Measurements from ENCODE around the gene PIWIL4.
A peak's percentile ranks its signal among the peaks of the same experiment; 100 is the strongest.

Gene PIWIL4

DNA sequence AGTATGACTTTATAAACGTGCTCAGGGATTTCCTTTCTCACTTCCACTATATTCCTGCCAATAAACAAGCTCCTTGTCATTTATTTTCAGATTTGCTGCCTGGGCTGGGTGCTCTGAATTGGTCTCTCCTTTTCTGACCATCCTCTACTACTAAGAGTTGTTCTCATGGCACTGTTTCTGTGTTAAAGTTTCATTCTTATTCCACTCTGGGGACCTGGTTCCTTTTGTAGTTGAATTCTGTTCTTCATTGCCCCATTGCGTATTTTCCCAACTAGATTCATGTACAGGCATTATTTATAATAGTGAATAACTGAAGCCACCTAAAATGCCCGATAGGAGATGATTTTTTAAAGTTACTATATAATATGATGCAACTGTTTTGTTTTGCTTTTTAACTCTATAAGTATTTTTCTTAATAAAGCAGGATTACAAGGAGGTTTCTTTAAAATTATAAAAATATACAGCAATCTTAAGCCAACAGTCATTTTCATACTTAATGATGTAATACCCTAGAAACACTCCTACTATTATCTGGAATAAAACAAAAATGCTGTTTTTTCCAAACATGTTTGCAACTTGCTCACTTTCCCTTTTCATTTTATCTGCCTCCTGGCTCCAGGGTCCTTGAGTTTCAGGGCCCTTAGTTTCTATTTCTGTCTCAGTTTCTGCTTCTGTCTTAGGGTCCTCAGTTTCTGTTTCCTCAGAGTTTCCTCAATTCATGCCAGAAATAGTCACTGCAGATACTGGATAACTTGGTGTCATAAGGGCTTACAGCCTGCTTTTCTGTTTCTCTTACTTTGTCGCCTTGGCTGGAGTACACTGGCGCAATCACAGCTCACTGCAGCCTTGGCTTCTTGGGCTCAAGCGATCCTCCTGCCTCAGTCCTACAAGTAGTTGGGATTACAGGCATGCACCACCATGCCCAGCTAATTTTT lies 33.2 kb upstream of the PIWIL4 start:
- Histone ChIP-seq H3K4me3 (ENCODE audit: low read length in 2 of 2) (no peak overlapping the region), H3K9me3 (ENCODE audit: control insufficient read depth in 2 of 2, low read length in 2 of 2) (no peaks in the 10 kb centered on the region), H3K27ac (ENCODE audit: low read depth in 2 of 2, low read length in 2 of 2) (no peak overlapping the region), H3K9ac (ENCODE audit: low read depth in 1 of 2, low read length in 2 of 2) (no peak overlapping the region), H3K27me3 (ENCODE audit: control insufficient read depth in 2 of 2, insufficient read depth in 2 of 2, low read length in 2 of 2) (no peaks in the 10 kb centered on the region), H3K4me1 (ENCODE audit: control insufficient read depth in 2 of 2, insufficient read depth in 2 of 2, low read length in 2 of 2) (peaks cover 5 to 24% of the 10 kb centered on the region in 2 donors), H3K36me3 (ENCODE audit: control insufficient read depth in 2 of 2, insufficient read depth in 2 of 2, low read length in 2 of 2) (no peaks in the 10 kb centered on the region)

DNA sequence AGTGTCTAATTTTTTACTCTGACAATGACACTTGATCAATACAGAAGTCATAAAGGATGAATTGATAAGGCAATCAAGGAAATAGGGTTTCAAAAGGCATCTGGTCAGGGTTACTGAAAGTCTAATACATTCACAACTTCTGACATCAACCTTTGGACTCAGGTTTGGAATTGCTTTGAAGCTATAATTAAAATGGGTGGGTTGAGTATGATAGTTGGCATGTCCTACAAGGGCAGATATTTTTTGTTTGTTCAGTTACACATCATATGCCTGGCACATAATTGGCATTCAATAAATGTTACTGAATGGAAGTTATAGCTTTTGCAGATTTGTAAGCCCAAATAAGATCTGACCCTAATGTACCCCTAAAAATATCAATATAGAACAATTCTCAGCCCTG lies 30.8 kb upstream of the PIWIL4 start:
- Histone ChIP-seq H3K4me3 (ENCODE audit: low read length in 2 of 2) (peak overlapping the region in 1 of 2 donors; percentile 48), H3K4me1 (ENCODE audit: control insufficient read depth in 2 of 2, insufficient read depth in 2 of 2, low read length in 2 of 2) (peaks cover 10 to 42% of the 10 kb centered on the region in 2 donors), H3K36me3 (ENCODE audit: control insufficient read depth in 2 of 2, insufficient read depth in 2 of 2, low read length in 2 of 2) (no peaks in the 10 kb centered on the region), H3K9ac (ENCODE audit: low read depth in 1 of 2, low read length in 2 of 2) (no peak overlapping the region), H3K9me3 (ENCODE audit: control insufficient read depth in 2 of 2, low read length in 2 of 2) (no peaks in the 10 kb centered on the region), H3K27ac (ENCODE audit: low read depth in 2 of 2, low read length in 2 of 2) (peak overlapping the region; percentile 52 to 71), H3K27me3 (ENCODE audit: control insufficient read depth in 2 of 2, insufficient read depth in 2 of 2, low read length in 2 of 2) (no peaks in the 10 kb centered on the region)

DNA sequence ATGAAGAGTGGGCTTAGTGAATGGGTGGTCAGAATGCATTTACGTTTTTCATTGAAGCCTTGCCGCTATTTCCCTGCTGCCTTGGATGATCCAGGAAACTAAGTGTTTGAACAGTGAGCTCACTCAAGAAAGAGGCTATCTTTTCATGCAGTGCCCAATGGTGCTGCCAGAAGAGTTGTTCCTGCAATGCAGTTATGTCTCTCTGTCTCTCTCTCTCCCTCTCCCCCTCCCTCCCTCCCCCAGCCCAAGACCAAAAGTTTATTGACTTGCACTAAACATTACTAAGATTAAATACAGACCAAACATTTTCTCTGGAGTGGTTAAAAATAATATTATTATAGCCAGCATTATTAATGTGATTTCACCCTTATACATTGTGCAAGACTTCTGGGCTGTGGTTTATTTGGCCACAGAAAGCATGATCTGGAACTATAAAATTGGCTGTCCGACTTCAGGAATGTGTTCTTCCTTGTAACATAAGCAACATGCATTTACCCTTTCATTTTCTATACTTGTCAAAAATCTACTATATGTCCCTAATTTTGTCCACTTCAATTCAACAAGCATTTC lies 30.1 kb upstream of the PIWIL4 start:
- H3K9ac ChIP-seq (ENCODE audit: low read depth in 1 of 2, low read length in 2 of 2), result peak overlapping the region in 1 of 2 donors; percentile 23
- peak overlapping the region; percentile 71 for H3K27ac ChIP-seq (ENCODE audit: low read depth in 2 of 2, low read length in 2 of 2)

DNA sequence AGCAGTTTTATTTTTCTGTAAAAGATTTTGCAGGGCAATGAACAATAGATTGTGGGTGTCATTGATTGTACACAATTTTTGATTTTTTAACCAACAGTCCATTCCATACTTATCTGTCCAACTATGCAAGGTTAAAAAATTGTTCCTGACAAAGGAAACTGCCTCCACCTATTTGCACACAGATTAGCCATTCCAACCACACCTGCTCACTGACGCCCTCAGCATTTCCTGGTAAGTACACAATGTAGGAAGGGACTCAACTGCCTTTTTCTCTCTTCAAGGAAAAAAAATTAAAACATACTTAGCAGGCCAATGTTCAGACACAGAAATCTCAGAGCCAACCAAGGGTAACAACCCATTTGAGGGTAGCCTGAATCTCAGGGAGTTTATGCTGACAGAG lies 27.7 kb upstream of the PIWIL4 start:
- H3K36me3 ChIP-seq (ENCODE audit: control insufficient read depth in 2 of 2, insufficient read depth in 2 of 2, low read length in 2 of 2), result no peaks in the 10 kb centered on the region
- H3K9ac ChIP-seq (ENCODE audit: low read depth in 1 of 2, low read length in 2 of 2), result peak overlapping the region in 1 of 2 donors; percentile 50
- peaks cover 20 to 52% of the 10 kb centered on the region in 2 donors for H3K4me1 ChIP-seq (ENCODE audit: control insufficient read depth in 2 of 2, insufficient read depth in 2 of 2, low read length in 2 of 2)
- H3K27me3 ChIP-seq (ENCODE audit: control insufficient read depth in 2 of 2, insufficient read depth in 2 of 2, low read length in 2 of 2), result no peaks in the 10 kb centered on the region
- peak overlapping the region; percentile 71 to 93 for H3K27ac ChIP-seq (ENCODE audit: low read depth in 2 of 2, low read length in 2 of 2)
- H3K4me3 ChIP-seq (ENCODE audit: low read length in 2 of 2), result peak overlapping the region; percentile 23 to 43
- H3K9me3 ChIP-seq (ENCODE audit: control insufficient read depth in 2 of 2, low read length in 2 of 2), result no peaks in the 10 kb centered on the region

More for the DNA sequence above, 30.1 kb upstream of the PIWIL4 start:
- no peaks in the 10 kb centered on the region for H3K27me3 ChIP-seq (ENCODE audit: control insufficient read depth in 2 of 2, insufficient read depth in 2 of 2, low read length in 2 of 2)
- H3K9me3 ChIP-seq (ENCODE audit: control insufficient read depth in 2 of 2, low read length in 2 of 2), result no peaks in the 10 kb centered on the region
- peak overlapping the region in 1 of 2 donors; percentile 48 for H3K4me3 ChIP-seq (ENCODE audit: low read length in 2 of 2)
- H3K36me3 ChIP-seq (ENCODE audit: control insufficient read depth in 2 of 2, insufficient read depth in 2 of 2, low read length in 2 of 2), result no peaks in the 10 kb centered on the region
- H3K4me1 ChIP-seq (ENCODE audit: control insufficient read depth in 2 of 2, insufficient read depth in 2 of 2, low read length in 2 of 2), result peaks cover 12 to 42% of the 10 kb centered on the region in 2 donors

DNA sequence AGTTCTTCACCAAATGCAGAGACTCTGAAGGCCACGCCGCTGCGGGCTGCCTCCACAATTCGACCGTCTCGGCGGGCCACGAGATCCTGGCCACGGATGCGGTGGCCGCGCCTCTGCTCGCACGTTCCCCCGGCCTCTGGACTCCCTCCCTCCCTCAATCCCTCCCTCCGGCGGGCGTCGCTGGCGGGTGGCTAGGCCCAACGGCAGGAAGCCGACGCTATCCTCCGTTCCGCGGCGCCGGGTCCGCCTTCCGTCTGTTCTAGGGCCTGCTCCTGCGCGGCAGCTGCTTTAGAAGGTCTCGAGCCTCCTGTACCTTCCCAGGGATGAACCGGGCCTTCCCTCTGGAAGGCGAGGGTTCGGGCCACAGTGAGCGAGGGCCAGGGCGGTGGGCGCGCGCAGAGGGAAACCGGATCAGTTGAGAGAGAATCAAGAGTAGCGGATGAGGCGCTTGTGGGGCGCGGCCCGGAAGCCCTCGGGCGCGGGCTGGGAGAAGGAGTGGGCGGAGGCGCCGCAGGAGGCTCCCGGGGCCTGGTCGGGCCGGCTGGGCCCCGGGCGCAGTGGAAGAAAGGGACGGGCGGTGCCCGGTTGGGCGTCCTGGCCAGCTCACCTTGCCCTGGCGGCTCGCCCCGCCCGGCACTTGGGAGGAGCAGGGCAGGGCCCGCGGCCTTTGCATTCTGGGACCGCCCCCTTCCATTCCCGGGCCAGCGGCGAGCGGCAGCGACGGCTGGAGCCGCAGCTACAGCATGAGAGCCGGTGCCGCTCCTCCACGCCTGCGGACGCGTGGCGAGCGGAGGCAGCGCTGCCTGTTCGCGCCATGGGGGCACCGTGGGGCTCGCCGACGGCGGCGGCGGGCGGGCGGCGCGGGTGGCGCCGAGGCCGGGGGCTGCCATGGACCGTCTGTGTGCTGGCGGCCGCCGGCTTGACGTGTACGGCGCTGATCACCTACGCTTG lies 23.2 kb upstream of the PIWIL4 start, which contains the start of gene FUT4:
Gene FUT4 (plus strand): TSS at position 227 of the 951 bp plus-strand sequence. CDS start 213 bp downstream, at position 440.
- Histone ChIP-seq H3K27ac (ENCODE audit: low read depth in 2 of 2, low read length in 2 of 2) (peak within 1 kb of the TSS; percentile 95 to 98), H3K4me1 (ENCODE audit: control insufficient read depth in 2 of 2, insufficient read depth in 2 of 2, low read length in 2 of 2) (peaks cover 29 to 40% of the 10 kb centered on the region in 2 donors), H3K9me3 (ENCODE audit: control insufficient read depth in 2 of 2, low read length in 2 of 2) (no peaks in the 10 kb centered on the region), H3K9ac (ENCODE audit: low read depth in 1 of 2, low read length in 2 of 2) (peak within 1 kb of the TSS; percentile 83 to 92), H3K36me3 (ENCODE audit: control insufficient read depth in 2 of 2, insufficient read depth in 2 of 2, low read length in 2 of 2) (no peaks in the 10 kb centered on the region), H3K4me3 (ENCODE audit: low read length in 2 of 2) (peak within 1 kb of the TSS; percentile 72 to 79), H3K27me3 (ENCODE audit: control insufficient read depth in 2 of 2, insufficient read depth in 2 of 2, low read length in 2 of 2) (no peaks in the 10 kb centered on the region)

DNA sequence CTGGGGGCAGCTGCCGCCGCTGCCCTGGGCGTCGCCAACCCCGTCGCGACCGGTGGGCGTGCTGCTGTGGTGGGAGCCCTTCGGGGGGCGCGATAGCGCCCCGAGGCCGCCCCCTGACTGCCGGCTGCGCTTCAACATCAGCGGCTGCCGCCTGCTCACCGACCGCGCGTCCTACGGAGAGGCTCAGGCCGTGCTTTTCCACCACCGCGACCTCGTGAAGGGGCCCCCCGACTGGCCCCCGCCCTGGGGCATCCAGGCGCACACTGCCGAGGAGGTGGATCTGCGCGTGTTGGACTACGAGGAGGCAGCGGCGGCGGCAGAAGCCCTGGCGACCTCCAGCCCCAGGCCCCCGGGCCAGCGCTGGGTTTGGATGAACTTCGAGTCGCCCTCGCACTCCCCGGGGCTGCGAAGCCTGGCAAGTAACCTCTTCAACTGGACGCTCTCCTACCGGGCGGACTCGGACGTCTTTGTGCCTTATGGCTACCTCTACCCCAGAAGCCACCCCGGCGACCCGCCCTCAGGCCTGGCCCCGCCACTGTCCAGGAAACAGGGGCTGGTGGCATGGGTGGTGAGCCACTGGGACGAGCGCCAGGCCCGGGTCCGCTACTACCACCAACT lies 22.4 kb upstream of the PIWIL4 start:
- peak overlapping the region; percentile 72 to 79 for H3K4me3 ChIP-seq (ENCODE audit: low read length in 2 of 2)
- H3K27me3 ChIP-seq (ENCODE audit: control insufficient read depth in 2 of 2, insufficient read depth in 2 of 2, low read length in 2 of 2), result no peaks in the 10 kb centered on the region
- peak overlapping the region; percentile 95 to 98 for H3K27ac ChIP-seq (ENCODE audit: low read depth in 2 of 2, low read length in 2 of 2)
- H3K4me1 ChIP-seq (ENCODE audit: control insufficient read depth in 2 of 2, insufficient read depth in 2 of 2, low read length in 2 of 2), result peaks cover 32 to 38% of the 10 kb centered on the region in 2 donors
- H3K9ac ChIP-seq (ENCODE audit: low read depth in 1 of 2, low read length in 2 of 2), result peak overlapping the region; percentile 83 to 92
- H3K9me3 ChIP-seq (ENCODE audit: control insufficient read depth in 2 of 2, low read length in 2 of 2), result no peaks in the 10 kb centered on the region
- no peaks in the 10 kb centered on the region for H3K36me3 ChIP-seq (ENCODE audit: control insufficient read depth in 2 of 2, insufficient read depth in 2 of 2, low read length in 2 of 2)

DNA sequence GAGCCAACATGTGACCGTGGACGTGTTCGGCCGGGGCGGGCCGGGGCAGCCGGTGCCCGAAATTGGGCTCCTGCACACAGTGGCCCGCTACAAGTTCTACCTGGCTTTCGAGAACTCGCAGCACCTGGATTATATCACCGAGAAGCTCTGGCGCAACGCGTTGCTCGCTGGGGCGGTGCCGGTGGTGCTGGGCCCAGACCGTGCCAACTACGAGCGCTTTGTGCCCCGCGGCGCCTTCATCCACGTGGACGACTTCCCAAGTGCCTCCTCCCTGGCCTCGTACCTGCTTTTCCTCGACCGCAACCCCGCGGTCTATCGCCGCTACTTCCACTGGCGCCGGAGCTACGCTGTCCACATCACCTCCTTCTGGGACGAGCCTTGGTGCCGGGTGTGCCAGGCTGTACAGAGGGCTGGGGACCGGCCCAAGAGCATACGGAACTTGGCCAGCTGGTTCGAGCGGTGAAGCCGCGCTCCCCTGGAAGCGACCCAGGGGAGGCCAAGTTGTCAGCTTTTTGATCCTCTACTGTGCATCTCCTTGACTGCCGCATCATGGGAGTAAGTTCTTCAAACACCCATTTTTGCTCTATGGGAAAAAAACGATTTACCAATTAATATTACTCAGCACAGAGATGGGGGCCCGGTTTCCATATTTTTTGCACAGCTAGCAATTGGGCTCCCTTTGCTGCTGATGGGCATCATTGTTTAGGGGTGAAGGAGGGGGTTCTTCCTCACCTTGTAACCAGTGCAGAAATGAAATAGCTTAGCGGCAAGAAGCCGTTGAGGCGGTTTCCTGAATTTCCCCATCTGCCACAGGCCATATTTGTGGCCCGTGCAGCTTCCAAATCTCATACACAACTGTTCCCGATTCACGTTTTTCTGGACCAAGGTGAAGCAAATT lies 21.7 kb upstream of the PIWIL4 start:
- Histone ChIP-seq H3K4me1 (ENCODE audit: control insufficient read depth in 2 of 2, insufficient read depth in 2 of 2, low read length in 2 of 2) (peaks cover 36 to 38% of the 10 kb centered on the region in 2 donors), H3K9me3 (ENCODE audit: control insufficient read depth in 2 of 2, low read length in 2 of 2) (no peaks in the 10 kb centered on the region), H3K4me3 (ENCODE audit: low read length in 2 of 2) (peak overlapping the region; percentile 72 to 79), H3K9ac (ENCODE audit: low read depth in 1 of 2, low read length in 2 of 2) (peak overlapping the region; percentile 83 to 92), H3K27ac (ENCODE audit: low read depth in 2 of 2, low read length in 2 of 2) (peak overlapping the region; percentile 95 to 98), H3K36me3 (ENCODE audit: control insufficient read depth in 2 of 2, insufficient read depth in 2 of 2, low read length in 2 of 2) (peaks cover 0 to 3% of the 10 kb centered on the region in 2 donors), H3K27me3 (ENCODE audit: control insufficient read depth in 2 of 2, insufficient read depth in 2 of 2, low read length in 2 of 2) (no peaks in the 10 kb centered on the region)

DNA sequence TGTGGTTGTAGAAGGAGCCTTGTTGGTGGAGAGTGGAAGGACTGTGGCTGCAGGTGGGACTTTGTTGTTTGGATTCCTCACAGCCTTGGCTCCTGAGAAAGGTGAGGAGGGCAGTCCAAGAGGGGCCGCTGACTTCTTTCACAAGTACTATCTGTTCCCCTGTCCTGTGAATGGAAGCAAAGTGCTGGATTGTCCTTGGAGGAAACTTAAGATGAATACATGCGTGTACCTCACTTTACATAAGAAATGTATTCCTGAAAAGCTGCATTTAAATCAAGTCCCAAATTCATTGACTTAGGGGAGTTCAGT lies 21.1 kb upstream of the PIWIL4 start:
- Histone ChIP-seq H3K4me1 (ENCODE audit: control insufficient read depth in 2 of 2, insufficient read depth in 2 of 2, low read length in 2 of 2) (peaks cover 35 to 37% of the 10 kb centered on the region in 2 donors), H3K27me3 (ENCODE audit: control insufficient read depth in 2 of 2, insufficient read depth in 2 of 2, low read length in 2 of 2) (no peaks in the 10 kb centered on the region), H3K27ac (ENCODE audit: low read depth in 2 of 2, low read length in 2 of 2) (peak overlapping the region; percentile 30 to 32), H3K4me3 (ENCODE audit: low read length in 2 of 2) (peak overlapping the region; percentile 72 to 79), H3K36me3 (ENCODE audit: control insufficient read depth in 2 of 2, insufficient read depth in 2 of 2, low read length in 2 of 2) (peaks cover 0 to 3% of the 10 kb centered on the region in 2 donors), H3K9me3 (ENCODE audit: control insufficient read depth in 2 of 2, low read length in 2 of 2) (no peaks in the 10 kb centered on the region), H3K9ac (ENCODE audit: low read depth in 1 of 2, low read length in 2 of 2) (peak overlapping the region; percentile 35 to 92)
